GM12891 (cell line): Measurements from ENCODE around the gene CFAP46.

Experiments used
- DNase-seq: peaks from one replicate; pipeline ENCODE4 v3.0.0; 2011; ENCODE audit warnings: low spot score; ENCODE audit not compliant: insufficient read length
- FAIRE-seq: peaks from 2 replicates; lab custom pipeline; 2011; peaks lifted over from hg19 to GRCh38; lab: Jason Lieb, UNC
- PAX5 ChIP-seq: IDR thresholded peaks from 2 replicates; pipeline ENCODE4 v1.6.1; 2011; ENCODE audit warnings: low read length, moderate library complexity, mild to moderate bottlenecking; ENCODE audit not compliant: insufficient read depth, severe bottlenecking
- POLR2A ChIP-seq: IDR thresholded peaks from 2 replicates; pipeline ENCODE4 v1.6.1; 2011; ENCODE audit warnings: low read depth, low read length, control low read depth
- POLR2AphosphoS5 ChIP-seq: IDR thresholded peaks from 2 replicates; pipeline ENCODE4 v1.6.1; 2011; ENCODE audit warnings: low read depth, low read length, control low read depth
- POU2F2 ChIP-seq: IDR thresholded peaks from 2 replicates; pipeline ENCODE4 v1.6.1; 2011; ENCODE audit warnings: low read depth, mild to moderate bottlenecking, control low read depth, low read length, moderate library complexity
- SPI1 ChIP-seq: IDR thresholded peaks from 2 replicates; pipeline ENCODE4 v1.6.1; 2011; ENCODE audit warnings: low read depth, low read length, control low read depth
- TAF1 ChIP-seq: IDR thresholded peaks from 2 replicates; pipeline ENCODE4 v1.6.1; 2011; ENCODE audit warnings: low read depth, low read length, control low read depth

CFAP46 gene

GRCh38 chr10:132945125-132945893 is 2.9 kb upstream of the CFAP46 start:
- no peak for TF ChIP-seq POLR2AphosphoS5
- FAIRE-seq: no peak
- DNase-seq: no peak

- no peak for FAIRE-seq
- TF ChIP-seq PAX5 (no peak), POLR2A (no peak), SPI1 (no peak), POLR2AphosphoS5 (no peak), TAF1 (no peak), POU2F2 (no peak)
- DNase-seq: no peak
These were observed 2.1 kb upstream of the CFAP46 start for GRCh38 chr10:132944510-132944909.

GRCh38 chr10:132943791-132944404 is 1.5 kb upstream of the CFAP46 start:
- no peak for TF ChIP-seq TAF1
- no peak for TF ChIP-seq POLR2AphosphoS5
- no peak for TF ChIP-seq PAX5
- TF ChIP-seq SPI1: no peak
- TF ChIP-seq POLR2A: no peak
- TF ChIP-seq POU2F2: no peak
- DNase-seq (no peak), FAIRE-seq (no peak)

- FAIRE-seq (no peak), DNase-seq (no peak)
- TF ChIP-seq POLR2AphosphoS5 (no peak), TAF1 (no peak), POLR2A (no peak), POU2F2 (no peak), SPI1 (no peak), PAX5 (no peak)
These were observed 854 bp upstream of the CFAP46 start for GRCh38 chr10:132943058-132943790.

GRCh38 chr10:132941640-132942051 is 724 bp downstream of the CFAP46 start:
- no peak for FAIRE-seq
- TF ChIP-seq SPI1: no peak
- no peak for TF ChIP-seq TAF1
- TF ChIP-seq PAX5: no peak

GRCh38 chr10:132940791-132941465 is 1.4 kb downstream of the CFAP46 start:
- no peak for DNase-seq
- no peak for TF ChIP-seq TAF1
- no peak for TF ChIP-seq POLR2A
- no peak for TF ChIP-seq POU2F2
- TF ChIP-seq SPI1: no peak
- no peak for TF ChIP-seq POLR2AphosphoS5
- no peak for TF ChIP-seq PAX5
- peak; percentile 84 for FAIRE-seq

More at GRCh38 chr10:132941640-132942051, 724 bp downstream of the CFAP46 start:
- DNase-seq: no peak

- peak; percentile 72 for DNase-seq
- FAIRE-seq: peak; percentile 85
- TF ChIP-seq POLR2AphosphoS5 (no peak), PAX5 (no peak), POU2F2 (no peak), SPI1 (no peak), TAF1 (no peak), POLR2A (no peak)
These were observed 2.2 kb downstream of the CFAP46 start for GRCh38 chr10:132939957-132940790.

GRCh38 chr10:132939378-132939955 is 2.9 kb downstream of the CFAP46 start:
- FAIRE-seq (no peak), DNase-seq (no peak)
- TF ChIP-seq PAX5 (no peak), SPI1 (no peak), POU2F2 (no peak), POLR2AphosphoS5 (no peak), TAF1 (no peak), POLR2A (no peak)
